ENCODE measurements around the gene SCARB1.

GRCh38 chr12:124763594-124763979 lies 100.1 kb downstream of the SCARB1 start:
- TF ChIP-seq CTCF (IDR thresholded peaks at IDR 0.05) (no peak), POLR2A (IDR thresholded peaks at IDR 0.05) (no peak)
